Measurements from ENCODE around the gene KRT72.

Gene KRT72

DNA sequence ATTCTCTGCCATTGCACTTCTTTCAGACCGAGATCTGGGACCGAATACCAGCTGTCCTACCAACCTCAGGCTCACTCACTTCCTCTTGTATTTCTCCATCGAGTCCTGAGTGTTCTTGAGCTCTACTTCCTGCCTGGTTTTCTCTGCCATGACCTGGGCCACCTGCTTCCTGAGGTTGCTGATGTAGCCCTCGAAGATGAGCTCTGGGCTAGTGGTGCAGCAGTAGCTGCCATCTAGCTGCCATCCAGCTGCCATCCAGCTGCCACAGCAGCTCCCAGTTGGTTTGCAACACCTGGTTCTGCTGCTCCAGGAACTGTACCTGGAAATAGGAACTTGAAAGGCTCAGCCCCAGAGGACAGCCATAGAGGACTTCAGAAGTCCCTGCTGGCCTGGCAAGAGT lies 32.1 kb upstream of the KRT72 start:
- ChIA-PET POLR2A (interaction anchor here (0.6 kb wide), 1 partner anchor 489 kb away, joined by 3 read pairs; no protein-coding TSS in a partner anchor), CTCF (interaction anchor here (1.0 to 1.6 kb wide), 2 partner anchors 247 to 260 kb away, joined by 4 read pairs; no protein-coding TSS in a partner anchor)
- Histone ChIP-seq H3K9me3 (ENCODE audit: control insufficient read depth, insufficient read depth, low read depth, low read length) (no peaks in the 10 kb centered on the region), H3K4me3 (ENCODE audit: low read depth, low read length) (no peak overlapping the region), H3K27ac (ENCODE audit: extremely low read depth, low read depth, low read length) (no peak overlapping the region), H3K36me3 (ENCODE audit: control insufficient read depth in 2 of 2, insufficient read depth in 1 of 2, low read length in 2 of 2) (no peaks in the 10 kb centered on the region), H3K4me1 (ENCODE audit: control insufficient read depth, insufficient read depth, low read length) (no peaks in the 10 kb centered on the region; the same call in 1 of the 2 replicates)
- TF ChIP-seq ZNF792 (tag by site-specific recombination; IDR thresholded peaks at IDR 0.05) (no peak), ZNF24 (tag by site-specific recombination; IDR thresholded peaks at IDR 0.05) (no peak), KLF8 (tag by site-specific recombination; IDR thresholded peaks at IDR 0.05) (no peak)

DNA sequence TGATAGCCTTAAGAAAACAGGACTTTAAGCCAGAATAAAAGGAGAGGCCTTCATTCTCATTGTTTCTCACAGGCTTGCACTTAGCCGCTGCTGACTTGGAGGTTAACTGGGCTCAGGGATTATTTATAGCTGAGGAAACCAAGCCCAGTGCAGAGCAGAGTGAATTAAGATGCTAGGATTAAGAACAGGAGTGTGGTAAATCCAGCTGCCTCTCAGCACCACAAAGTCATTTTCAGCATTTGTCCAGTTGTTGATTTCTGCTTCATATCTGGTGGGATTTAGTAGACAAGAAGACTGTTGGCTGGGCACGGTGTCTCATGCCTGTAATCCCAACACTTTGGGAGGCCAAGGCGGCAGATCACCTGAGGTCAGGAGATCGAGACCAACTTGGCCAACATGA lies 31.4 kb upstream of the KRT72 start:
- TF ChIP-seq ZNF549 (tag by site-specific recombination; IDR thresholded peaks at IDR 0.05) (no peak), ZNF624 (tag by site-specific recombination; IDR thresholded peaks at IDR 0.05) (no peak), ZNF112 (tag by site-specific recombination; IDR thresholded peaks at IDR 0.05) (no peak), ZNF600 (tag by site-specific recombination; IDR thresholded peaks at IDR 0.05) (no peak), SALL2 (tag by site-specific recombination; IDR thresholded peaks at IDR 0.05; ENCODE audit: borderline replicate concordance) (no peak), ZNF843 (tag by site-specific recombination; IDR thresholded peaks at IDR 0.05) (no peak), KLF16 (tag by site-specific recombination; IDR thresholded peaks at IDR 0.05) (no peak), ZXDB (tag by site-specific recombination; IDR thresholded peaks at IDR 0.05) (no peak), FEZF1 (tag by site-specific recombination; IDR thresholded peaks at IDR 0.05) (no peak), ZNF830 (tag by site-specific recombination; IDR thresholded peaks at IDR 0.05; ENCODE audit: low read depth) (no peak), ZNF223 (tag by site-specific recombination; IDR thresholded peaks at IDR 0.05) (no peak), ZBTB21 (tag by site-specific recombination; IDR thresholded peaks at IDR 0.05) (no peak), ZSCAN30 (tag by site-specific recombination; IDR thresholded peaks at IDR 0.05) (no peak), ZNF391 (tag by site-specific recombination; IDR thresholded peaks at IDR 0.05; ENCODE audit: borderline replicate concordance, low read depth) (no peak), ZNF701 (tag by site-specific recombination; IDR thresholded peaks at IDR 0.05) (no peak), ZNF174 (tag by site-specific recombination; IDR thresholded peaks at IDR 0.05) (no peak)
- TF ChIP-seq, protein P1, sequence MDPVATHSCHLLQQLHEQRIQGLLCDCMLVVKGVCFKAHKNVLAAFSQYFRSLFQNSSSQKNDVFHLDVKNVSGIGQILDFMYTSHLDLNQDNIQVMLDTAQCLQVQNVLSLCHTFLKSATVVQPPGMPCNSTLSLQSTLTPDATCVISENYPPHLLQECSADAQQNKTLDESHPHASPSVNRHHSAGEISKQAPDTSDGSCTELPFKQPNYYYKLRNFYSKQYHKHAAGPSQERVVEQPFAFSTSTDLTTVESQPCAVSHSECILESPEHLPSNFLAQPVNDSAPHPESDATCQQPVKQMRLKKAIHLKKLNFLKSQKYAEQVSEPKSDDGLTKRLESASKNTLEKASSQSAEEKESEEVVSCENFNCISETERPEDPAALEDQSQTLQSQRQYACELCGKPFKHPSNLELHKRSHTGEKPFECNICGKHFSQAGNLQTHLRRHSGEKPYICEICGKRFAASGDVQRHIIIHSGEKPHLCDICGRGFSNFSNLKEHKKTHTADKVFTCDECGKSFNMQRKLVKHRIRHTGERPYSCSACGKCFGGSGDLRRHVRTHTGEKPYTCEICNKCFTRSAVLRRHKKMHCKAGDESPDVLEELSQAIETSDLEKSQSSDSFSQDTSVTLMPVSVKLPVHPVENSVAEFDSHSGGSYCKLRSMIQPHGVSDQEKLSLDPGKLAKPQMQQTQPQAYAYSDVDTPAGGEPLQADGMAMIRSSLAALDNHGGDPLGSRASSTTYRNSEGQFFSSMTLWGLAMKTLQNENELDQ (tag by site-specific recombination; IDR thresholded peaks at IDR 0.05; ENCODE audit: low read depth) = no peak
- TF ChIP-seq, protein P2, sequence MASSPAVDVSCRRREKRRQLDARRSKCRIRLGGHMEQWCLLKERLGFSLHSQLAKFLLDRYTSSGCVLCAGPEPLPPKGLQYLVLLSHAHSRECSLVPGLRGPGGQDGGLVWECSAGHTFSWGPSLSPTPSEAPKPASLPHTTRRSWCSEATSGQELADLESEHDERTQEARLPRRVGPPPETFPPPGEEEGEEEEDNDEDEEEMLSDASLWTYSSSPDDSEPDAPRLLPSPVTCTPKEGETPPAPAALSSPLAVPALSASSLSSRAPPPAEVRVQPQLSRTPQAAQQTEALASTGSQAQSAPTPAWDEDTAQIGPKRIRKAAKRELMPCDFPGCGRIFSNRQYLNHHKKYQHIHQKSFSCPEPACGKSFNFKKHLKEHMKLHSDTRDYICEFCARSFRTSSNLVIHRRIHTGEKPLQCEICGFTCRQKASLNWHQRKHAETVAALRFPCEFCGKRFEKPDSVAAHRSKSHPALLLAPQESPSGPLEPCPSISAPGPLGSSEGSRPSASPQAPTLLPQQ (tag by site-specific recombination; IDR thresholded peaks at IDR 0.05) = no peak

More for the DNA sequence above, 31.4 kb upstream of the KRT72 start:
- ChIA-PET CTCF (interaction anchor here (0.7 to 1.6 kb wide), 2 partner anchors 259 to 555 kb away, joined by 3 to 4 read pairs; no protein-coding TSS in a partner anchor), POLR2A (no interaction called here)
- Histone ChIP-seq H3K4me3 (ENCODE audit: low read depth, low read length) (no peak overlapping the region), H3K4me1 (ENCODE audit: control insufficient read depth, insufficient read depth, low read length) (no peaks in the 10 kb centered on the region; the same call in 1 of the 2 replicates), H3K36me3 (ENCODE audit: control insufficient read depth in 2 of 2, insufficient read depth in 1 of 2, low read length in 2 of 2) (no peaks in the 10 kb centered on the region), H3K9me3 (ENCODE audit: control insufficient read depth, insufficient read depth, low read depth, low read length) (no peaks in the 10 kb centered on the region), H3K27ac (ENCODE audit: extremely low read depth, low read depth, low read length) (no peak overlapping the region)

All from HEK293 (cell line).